Central memory CD8-positive, alpha-beta T cell (primary cell): ENCODE measurements around the gene EGR4.

ENCODE experiments used
- ATAC-seq: fragments of 150-1000 bp; cut with Tn5 transposase; replicated peaks from 2 replicates; pipeline ENCODE4 v1.10.0; 2022; ENCODE audit warnings: mild to moderate bottlenecking, moderate FRiP score, moderate number of reproducible peaks; ENCODE audit not compliant: poor library complexity, severe bottlenecking; ENCODE audit errors: extremely low read depth
- DNase-seq, 2 donors: peaks; one replicate each; pipeline ENCODE4 v3.0.0; 2021; ENCODE audit warnings: low spot score in 2 of 2
- H3K27ac Mint-ChIP-seq: one replicate; pipeline ENCODE4 v1.8.0; 2022; ENCODE audit warnings: low read depth, mild to moderate bottlenecking, moderate library complexity, mixed read lengths
- H3K27me3 Mint-ChIP-seq: one replicate; pipeline ENCODE4 v1.8.0; 2022; ENCODE audit warnings: mixed read lengths
- H3K36me3 Mint-ChIP-seq: one replicate; pipeline ENCODE4 v1.8.0; 2022; ENCODE audit warnings: mild to moderate bottlenecking, moderate library complexity, mixed read lengths; ENCODE audit not compliant: insufficient read depth
- H3K4me1 Mint-ChIP-seq: one replicate; pipeline ENCODE4 v1.8.0; 2022; ENCODE audit warnings: mixed read lengths
- H3K4me3 Mint-ChIP-seq: one replicate; pipeline ENCODE4 v1.8.0; 2022; ENCODE audit warnings: mild to moderate bottlenecking, moderate library complexity, mixed read lengths
- H3K9me3 Mint-ChIP-seq: one replicate; pipeline ENCODE4 v1.8.0; 2022; ENCODE audit warnings: mixed read lengths

Gene EGR4

GRCh38 chr2:73249636-73250035 lies 43.7 kb downstream of the EGR4 start:
- peak overlapping the region; percentile 42 for H3K27ac Mint-ChIP-seq
- H3K4me3 Mint-ChIP-seq, result no peak overlapping the region
- no peaks in the 10 kb centered on the region for H3K9me3 Mint-ChIP-seq
- H3K36me3 Mint-ChIP-seq, result peaks cover 66% of the 10 kb centered on the region
- peaks cover 16% of the 10 kb centered on the region for H3K4me1 Mint-ChIP-seq
- no peaks in the 10 kb centered on the region for H3K27me3 Mint-ChIP-seq
- DNase-seq (no peak), ATAC-seq (no peak)

- H3K9me3 Mint-ChIP-seq, result no peaks in the 10 kb centered on the region
- no peak overlapping the region for H3K4me3 Mint-ChIP-seq
- H3K27ac Mint-ChIP-seq, result no peak overlapping the region
- H3K4me1 Mint-ChIP-seq, result peaks cover 22% of the 10 kb centered on the region
- ATAC-seq (no peak), DNase-seq (no peak)
- H3K27me3 Mint-ChIP-seq, result no peaks in the 10 kb centered on the region
- H3K36me3 Mint-ChIP-seq, result peaks cover 79% of the 10 kb centered on the region
These were observed 46.5 kb downstream of the EGR4 start for GRCh38 chr2:73246850-73247249.

GRCh38 chr2:73244580-73244979 lies 48.8 kb downstream of the EGR4 start:
- no peak for ATAC-seq
- DNase-seq, result no peak
- H3K27ac Mint-ChIP-seq, result no peak overlapping the region
- H3K4me1 Mint-ChIP-seq, result peaks cover 22% of the 10 kb centered on the region
- no peaks in the 10 kb centered on the region for H3K27me3 Mint-ChIP-seq
- no peaks in the 10 kb centered on the region for H3K9me3 Mint-ChIP-seq
- H3K36me3 Mint-ChIP-seq, result peaks cover 69% of the 10 kb centered on the region
- H3K4me3 Mint-ChIP-seq, result no peak overlapping the region

- no peak overlapping the region for H3K27ac Mint-ChIP-seq
- no peak for ATAC-seq
- DNase-seq, result no peak
These were observed 49.3 kb downstream of the EGR4 start for GRCh38 chr2:73243884-73244570.

More at GRCh38 chr2:73243884-73244570, 49.3 kb downstream of the EGR4 start:
- H3K36me3 Mint-ChIP-seq, result peaks cover 65% of the 10 kb centered on the region
- no peak overlapping the region for H3K4me3 Mint-ChIP-seq
- H3K9me3 Mint-ChIP-seq, result no peaks in the 10 kb centered on the region
- peaks cover 22% of the 10 kb centered on the region for H3K4me1 Mint-ChIP-seq
- H3K27me3 Mint-ChIP-seq, result no peaks in the 10 kb centered on the region
